HEK293 (cell line): ENCODE data around the gene ONECUT1.

Experiments used
- GFI1B ChIP-seq: fragments of 450-650 bp; formaldehyde crosslinking; IDR thresholded peaks from 2 replicates; pipeline ENCODE4 v1.5.1; 2016; ENCODE audit warnings: missing biosample characterization, missing genetic modification characterization
- MEIS1 ChIP-seq: sonication (generic); formaldehyde crosslinking; IDR thresholded peaks from 2 replicates; pipeline ENCODE4 v1.8.1; 2022; ENCODE audit warnings: missing genetic modification reagents, mild to moderate bottlenecking, borderline replicate concordance
- MYNN ChIP-seq: fragments of 450-650 bp; formaldehyde crosslinking; IDR thresholded peaks from 2 replicates; pipeline ENCODE4 v1.5.1; 2016; ENCODE audit warnings: missing biosample characterization, missing genetic modification characterization, borderline replicate concordance
- ZBTB6 ChIP-seq: fragments of 450-650 bp; formaldehyde crosslinking; IDR thresholded peaks from 2 replicates; pipeline ENCODE4 v1.5.1; 2017; ENCODE audit warnings: missing biosample characterization, missing genetic modification characterization
- ZFP37 ChIP-seq: fragments of 450-650 bp; formaldehyde crosslinking; IDR thresholded peaks from 2 replicates; pipeline ENCODE4 v1.5.1; 2016; ENCODE audit warnings: missing biosample characterization, missing genetic modification characterization
- ZNF24 ChIP-seq: fragments of 450-650 bp; formaldehyde crosslinking; IDR thresholded peaks from 2 replicates; pipeline ENCODE4 v1.5.1; 2016; ENCODE audit warnings: missing biosample characterization, missing genetic modification characterization
- ZNF335 ChIP-seq: fragments of 450-650 bp; formaldehyde crosslinking; conservative IDR thresholded peaks from 2 replicates; pipeline ENCODE4 v1.5.1; 2016; ENCODE audit warnings: missing biosample characterization, missing genetic modification characterization
- ZNF423 ChIP-seq: fragments of 450-650 bp; formaldehyde crosslinking; IDR thresholded peaks from 2 replicates; pipeline ENCODE4 v1.5.1; 2016; ENCODE audit warnings: missing biosample characterization, missing genetic modification characterization
- ZNF548 ChIP-seq: fragments of 450-650 bp; formaldehyde crosslinking; IDR thresholded peaks from 2 replicates; pipeline ENCODE4 v1.5.1; 2016; ENCODE audit warnings: missing biosample characterization, missing genetic modification characterization
- ZNF629 ChIP-seq: fragments of 450-650 bp; formaldehyde crosslinking; IDR thresholded peaks from 2 replicates; pipeline ENCODE4 v1.5.1; 2017; ENCODE audit warnings: missing biosample characterization, missing genetic modification characterization
- ZNF639 ChIP-seq: fragments of 450-650 bp; formaldehyde crosslinking; IDR thresholded peaks from 2 replicates; pipeline ENCODE4 v1.5.1; 2016; ENCODE audit warnings: missing biosample characterization, missing genetic modification characterization
- ZNF658 ChIP-seq: fragments of 450-650 bp; formaldehyde crosslinking; IDR thresholded peaks from 2 replicates; pipeline ENCODE4; 2016; ENCODE audit warnings: missing biosample characterization, missing genetic modification characterization
- ZSCAN4 ChIP-seq: fragments of 450-650 bp; formaldehyde crosslinking; IDR thresholded peaks from 2 replicates; pipeline ENCODE4 v1.5.1; 2017; ENCODE audit warnings: missing biosample characterization, missing genetic modification characterization
- TF ChIP-seq, protein P1 (sequence below): fragments of 450-650 bp; formaldehyde crosslinking; IDR thresholded peaks from 2 replicates; pipeline ENCODE4 v1.5.1; 2016; ENCODE audit warnings: missing biosample characterization, missing genetic modification characterization
- TF ChIP-seq, protein P2 (sequence below): fragments of 450-650 bp; formaldehyde crosslinking; conservative IDR thresholded peaks from 2 replicates; pipeline ENCODE4 v1.5.1; 2016; ENCODE audit warnings: low read depth, missing biosample characterization, missing genetic modification characterization
- TF ChIP-seq, protein P3 (sequence below): fragments of 450-650 bp; formaldehyde crosslinking; IDR thresholded peaks from 2 replicates; pipeline ENCODE4 v1.5.1; 2017; ENCODE audit warnings: missing biosample characterization, missing genetic modification characterization
- TF ChIP-seq, protein P4 (sequence below): fragments of 450-650 bp; formaldehyde crosslinking; optimal IDR thresholded peaks from 2 replicates; pipeline ENCODE3; 2016; ENCODE audit warnings: missing biosample characterization, mild to moderate bottlenecking, missing genetic modification characterization

ONECUT1 gene

DNA sequence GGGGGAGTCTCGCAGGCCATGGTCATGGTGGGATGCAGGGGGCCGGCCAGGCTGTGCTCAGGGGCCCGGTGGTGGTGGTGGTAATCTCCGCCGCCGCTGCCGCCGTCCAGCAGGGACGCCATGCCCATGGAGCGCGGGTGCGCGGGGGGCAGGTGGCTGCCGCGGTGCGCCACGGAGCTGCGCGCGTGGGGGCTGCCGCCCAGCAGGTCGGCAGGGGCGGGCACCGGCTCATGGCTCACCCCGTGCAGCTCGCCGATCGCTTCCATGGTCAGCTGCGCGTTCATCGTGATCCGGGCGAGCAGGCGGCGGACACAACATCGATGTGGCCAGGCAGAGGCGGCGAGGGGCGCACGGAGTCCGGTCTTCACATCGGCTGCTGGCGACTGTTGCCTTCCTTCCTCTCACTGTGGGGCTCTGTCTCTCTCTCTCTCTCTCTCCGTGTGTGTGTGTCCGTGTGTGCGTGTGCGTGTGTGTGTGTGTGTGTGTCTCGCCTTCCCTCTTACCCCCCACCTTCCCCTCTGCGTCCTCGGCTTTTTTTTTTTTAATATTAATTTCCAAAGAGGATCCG, 451 bp downstream of the ONECUT1 start (continued):
- TF ChIP-seq, protein P1, sequence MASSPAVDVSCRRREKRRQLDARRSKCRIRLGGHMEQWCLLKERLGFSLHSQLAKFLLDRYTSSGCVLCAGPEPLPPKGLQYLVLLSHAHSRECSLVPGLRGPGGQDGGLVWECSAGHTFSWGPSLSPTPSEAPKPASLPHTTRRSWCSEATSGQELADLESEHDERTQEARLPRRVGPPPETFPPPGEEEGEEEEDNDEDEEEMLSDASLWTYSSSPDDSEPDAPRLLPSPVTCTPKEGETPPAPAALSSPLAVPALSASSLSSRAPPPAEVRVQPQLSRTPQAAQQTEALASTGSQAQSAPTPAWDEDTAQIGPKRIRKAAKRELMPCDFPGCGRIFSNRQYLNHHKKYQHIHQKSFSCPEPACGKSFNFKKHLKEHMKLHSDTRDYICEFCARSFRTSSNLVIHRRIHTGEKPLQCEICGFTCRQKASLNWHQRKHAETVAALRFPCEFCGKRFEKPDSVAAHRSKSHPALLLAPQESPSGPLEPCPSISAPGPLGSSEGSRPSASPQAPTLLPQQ (tag by site-specific recombination): 0 out of 2 replicates have a peak, but pooled peaks have one; percentile 17
- TF ChIP-seq ZNF423 (no peak), ZSCAN4 (peak; percentile 99), ZNF639 (tag by site-specific recombination) (0 out of 2 replicates have a peak, but pooled peaks have one; percentile 59), ZFP37 (tag by site-specific recombination) (no peak), ZNF629 (tag by site-specific recombination) (no peak), ZNF24 (tag by site-specific recombination) (no peak), MEIS1 (no peak), ZNF658 (tag by site-specific recombination) (no peak), ZNF548 (tag by site-specific recombination) (no peak), MYNN (tag by site-specific recombination) (no peak), ZBTB6 (no peak), ZNF335 (tag by site-specific recombination) (peak; percentile 85), GFI1B (tag by site-specific recombination) (no peak)
- TF ChIP-seq, protein P2, sequence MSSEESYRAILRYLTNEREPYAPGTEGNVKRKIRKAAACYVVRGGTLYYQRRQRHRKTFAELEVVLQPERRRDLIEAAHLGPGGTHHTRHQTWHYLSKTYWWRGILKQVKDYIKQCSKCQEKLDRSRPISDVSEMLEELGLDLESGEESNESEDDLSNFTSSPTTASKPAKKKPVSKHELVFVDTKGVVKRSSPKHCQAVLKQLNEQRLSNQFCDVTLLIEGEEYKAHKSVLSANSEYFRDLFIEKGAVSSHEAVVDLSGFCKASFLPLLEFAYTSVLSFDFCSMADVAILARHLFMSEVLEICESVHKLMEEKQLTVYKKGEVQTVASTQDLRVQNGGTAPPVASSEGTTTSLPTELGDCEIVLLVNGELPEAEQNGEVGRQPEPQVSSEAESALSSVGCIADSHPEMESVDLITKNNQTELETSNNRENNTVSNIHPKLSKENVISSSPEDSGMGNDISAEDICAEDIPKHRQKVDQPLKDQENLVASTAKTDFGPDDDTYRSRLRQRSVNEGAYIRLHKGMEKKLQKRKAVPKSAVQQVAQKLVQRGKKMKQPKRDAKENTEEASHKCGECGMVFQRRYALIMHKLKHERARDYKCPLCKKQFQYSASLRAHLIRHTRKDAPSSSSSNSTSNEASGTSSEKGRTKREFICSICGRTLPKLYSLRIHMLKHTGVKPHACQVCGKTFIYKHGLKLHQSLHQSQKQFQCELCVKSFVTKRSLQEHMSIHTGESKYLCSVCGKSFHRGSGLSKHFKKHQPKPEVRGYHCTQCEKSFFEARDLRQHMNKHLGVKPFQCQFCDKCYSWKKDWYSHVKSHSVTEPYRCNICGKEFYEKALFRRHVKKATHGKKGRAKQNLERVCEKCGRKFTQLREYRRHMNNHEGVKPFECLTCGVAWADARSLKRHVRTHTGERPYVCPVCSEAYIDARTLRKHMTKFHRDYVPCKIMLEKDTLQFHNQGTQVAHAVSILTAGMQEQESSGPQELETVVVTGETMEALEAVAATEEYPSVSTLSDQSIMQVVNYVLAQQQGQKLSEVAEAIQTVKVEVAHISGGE (tag by site-specific recombination): no peak
- TF ChIP-seq, protein P3, sequence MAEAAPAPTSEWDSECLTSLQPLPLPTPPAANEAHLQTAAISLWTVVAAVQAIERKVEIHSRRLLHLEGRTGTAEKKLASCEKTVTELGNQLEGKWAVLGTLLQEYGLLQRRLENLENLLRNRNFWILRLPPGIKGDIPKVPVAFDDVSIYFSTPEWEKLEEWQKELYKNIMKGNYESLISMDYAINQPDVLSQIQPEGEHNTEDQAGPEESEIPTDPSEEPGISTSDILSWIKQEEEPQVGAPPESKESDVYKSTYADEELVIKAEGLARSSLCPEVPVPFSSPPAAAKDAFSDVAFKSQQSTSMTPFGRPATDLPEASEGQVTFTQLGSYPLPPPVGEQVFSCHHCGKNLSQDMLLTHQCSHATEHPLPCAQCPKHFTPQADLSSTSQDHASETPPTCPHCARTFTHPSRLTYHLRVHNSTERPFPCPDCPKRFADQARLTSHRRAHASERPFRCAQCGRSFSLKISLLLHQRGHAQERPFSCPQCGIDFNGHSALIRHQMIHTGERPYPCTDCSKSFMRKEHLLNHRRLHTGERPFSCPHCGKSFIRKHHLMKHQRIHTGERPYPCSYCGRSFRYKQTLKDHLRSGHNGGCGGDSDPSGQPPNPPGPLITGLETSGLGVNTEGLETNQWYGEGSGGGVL (tag by site-specific recombination): peak; percentile 88
- TF ChIP-seq, protein P4, sequence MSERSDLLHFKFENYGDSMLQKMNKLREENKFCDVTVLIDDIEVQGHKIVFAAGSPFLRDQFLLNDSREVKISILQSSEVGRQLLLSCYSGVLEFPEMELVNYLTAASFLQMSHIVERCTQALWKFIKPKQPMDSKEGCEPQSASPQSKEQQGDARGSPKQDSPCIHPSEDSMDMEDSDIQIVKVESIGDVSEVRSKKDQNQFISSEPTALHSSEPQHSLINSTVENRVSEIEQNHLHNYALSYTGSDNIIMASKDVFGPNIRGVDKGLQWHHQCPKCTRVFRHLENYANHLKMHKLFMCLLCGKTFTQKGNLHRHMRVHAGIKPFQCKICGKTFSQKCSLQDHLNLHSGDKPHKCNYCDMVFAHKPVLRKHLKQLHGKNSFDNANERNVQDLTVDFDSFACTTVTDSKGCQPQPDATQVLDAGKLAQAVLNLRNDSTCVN: peak; percentile 64
